ENCODE results near the gene EPHB2.
"Not testable (repeated sequence)": the region's sequence is repeated elsewhere in the genome, so short reads cannot be mapped to it uniquely, and the experiment has no call there.

Gene EPHB2

DNA sequence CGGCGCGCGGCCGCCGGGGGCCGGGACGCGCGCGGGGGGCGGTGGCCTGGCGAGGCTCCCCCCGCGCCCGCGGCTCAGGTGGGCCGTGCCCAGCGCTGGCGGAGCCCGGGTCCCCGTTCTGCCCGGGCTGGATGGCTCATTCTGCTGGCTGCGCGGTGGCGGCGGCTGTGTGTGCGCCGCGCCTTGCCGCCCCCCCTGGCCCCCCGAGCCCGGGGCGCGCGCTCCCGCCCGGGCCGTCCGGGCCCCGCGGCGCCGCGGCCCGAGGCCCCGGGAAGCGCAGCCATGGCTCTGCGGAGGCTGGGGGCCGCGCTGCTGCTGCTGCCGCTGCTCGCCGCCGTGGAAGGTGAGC lies at the start of gene EPHB2:
Gene EPHB2, plus strand, starts transcription at position 139 of the 349 bp plus-strand sequence. Its CDS starts 144 bp downstream, at position 283.
- DNase-seq (ENCODE audit: low read depth in 2 of 2, low spot score in 1 of 2): no peak

DNA sequence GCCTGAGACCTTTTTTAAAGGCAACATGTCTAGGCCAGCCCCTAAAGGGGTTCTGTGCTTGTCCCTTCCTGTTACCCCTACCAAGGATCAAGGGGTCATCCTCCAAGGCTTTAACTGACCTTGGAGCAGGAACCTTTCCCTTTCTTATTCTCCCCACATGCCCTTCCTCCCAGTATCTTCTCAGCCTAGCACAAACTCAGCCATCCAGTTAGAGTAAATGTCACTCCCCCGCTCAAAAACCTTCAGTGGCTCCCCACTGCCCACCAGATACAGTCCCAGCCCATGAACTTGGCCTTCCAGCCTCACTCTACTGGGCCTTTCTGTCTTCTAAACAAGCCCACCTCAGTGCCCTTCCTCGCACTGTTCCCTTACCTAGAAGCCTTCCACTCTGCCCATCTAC lies 48.8 kb upstream of the EPHB2 start:
- DNase-seq (ENCODE audit: low read depth in 2 of 2, low spot score in 1 of 2): no peak

DNA sequence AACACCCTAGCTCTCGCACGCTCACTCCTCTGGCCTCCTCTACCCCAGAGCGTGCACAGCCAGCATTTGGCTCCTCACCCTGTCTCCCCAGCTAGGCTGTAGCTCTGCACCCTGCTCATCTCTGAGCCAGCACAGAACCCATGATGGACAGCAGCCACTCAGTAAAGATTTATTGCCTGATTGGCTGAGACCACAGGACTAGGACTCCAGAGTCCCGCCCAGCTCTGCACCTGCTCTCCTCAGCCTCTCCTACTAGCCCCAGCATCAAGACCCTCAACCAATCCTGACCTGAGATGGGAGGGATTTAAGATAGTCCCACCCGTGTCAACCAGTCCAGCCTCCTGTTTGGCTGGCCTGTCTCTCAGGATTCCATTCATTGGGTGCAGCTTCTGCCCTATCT lies 48.3 kb upstream of the EPHB2 start:
- no peak for DNase-seq (ENCODE audit: low read depth in 2 of 2, low spot score in 1 of 2)

DNA sequence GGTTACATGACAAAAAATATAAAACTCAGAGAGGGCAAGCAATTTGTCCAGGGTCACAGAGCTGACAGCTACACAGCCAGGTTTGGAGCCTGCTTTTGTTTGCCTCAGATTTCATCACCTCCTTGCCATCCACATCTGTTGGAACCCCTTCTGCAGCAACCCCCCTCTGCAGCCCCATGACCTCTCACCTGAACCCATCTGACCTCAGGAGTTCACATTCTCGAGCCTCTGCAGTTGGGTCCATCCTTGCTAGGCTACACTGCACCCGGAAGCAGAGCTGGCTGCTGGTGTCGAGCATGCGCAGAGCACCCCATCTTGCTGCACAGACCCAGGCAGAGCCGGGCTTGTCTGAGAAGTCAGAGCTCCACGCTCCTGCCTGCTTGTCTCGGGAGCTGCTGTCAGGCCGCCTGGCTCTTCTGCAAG lies 47.6 kb upstream of the EPHB2 start:
- no peak for DNase-seq (ENCODE audit: low read depth in 2 of 2, low spot score in 1 of 2)

DNA sequence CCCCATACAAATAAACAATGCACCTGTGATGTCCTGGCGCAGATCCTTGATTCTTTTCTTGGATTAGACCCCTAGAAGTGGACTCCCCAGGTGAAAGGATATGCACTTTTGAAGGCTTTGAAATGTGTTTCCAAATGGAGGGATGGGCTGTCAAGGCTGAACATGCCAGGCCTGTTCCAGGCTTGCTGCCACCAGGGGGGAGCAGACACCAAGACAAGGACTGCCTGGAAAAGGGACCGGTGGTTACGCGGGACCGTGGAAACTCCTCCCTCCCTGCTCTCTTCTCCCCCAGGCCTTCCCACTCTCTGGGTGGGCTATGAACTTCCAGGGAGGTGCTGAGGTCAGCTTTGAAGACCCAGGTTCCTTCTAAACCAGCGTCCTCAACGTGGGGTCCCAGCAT lies 44.9 kb upstream of the EPHB2 start:
- DNase-seq (ENCODE audit: low read depth in 2 of 2, low spot score in 1 of 2): no peak

DNA sequence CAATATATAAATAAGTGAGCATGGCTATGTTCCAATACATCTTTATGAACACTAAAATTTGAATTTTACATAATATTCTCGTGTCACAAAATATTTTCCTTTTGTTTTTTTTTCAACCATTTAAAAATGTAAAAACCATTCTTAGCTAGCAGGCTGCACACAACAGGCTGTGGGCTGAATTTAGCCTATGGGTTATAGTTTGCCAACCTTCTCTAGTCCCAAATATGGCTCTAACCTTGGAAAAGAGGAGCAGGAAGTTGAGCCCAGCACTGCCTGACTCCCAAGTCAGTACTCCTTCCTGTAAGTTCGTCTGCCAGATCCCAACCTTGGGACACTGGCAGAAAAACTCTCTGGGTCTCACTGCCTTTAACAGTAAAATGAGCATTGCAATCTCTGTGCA lies 44.2 kb upstream of the EPHB2 start:
- no peak for DNase-seq (ENCODE audit: low read depth in 2 of 2, low spot score in 1 of 2)

DNA sequence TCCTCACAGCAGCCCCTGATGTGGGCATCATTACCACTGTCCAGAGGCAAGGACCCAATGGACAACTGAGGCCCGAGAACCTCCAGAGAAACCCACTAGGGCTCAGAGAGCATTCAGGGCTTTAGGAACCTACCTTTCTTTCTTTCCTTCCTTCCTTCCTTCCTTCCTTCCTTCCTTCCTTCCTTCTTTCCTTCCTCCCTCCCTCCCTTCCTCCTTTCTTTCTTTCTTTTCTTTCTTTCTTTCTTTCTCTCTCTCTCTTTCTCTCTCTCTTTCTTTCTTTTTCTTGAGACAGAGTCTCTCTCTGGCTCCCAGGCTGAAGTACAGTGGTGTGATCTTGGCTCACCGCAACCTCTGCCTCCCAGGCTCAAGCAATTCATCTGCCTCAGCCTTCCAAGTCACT lies 41.8 kb upstream of the EPHB2 start:
- DNase-seq (ENCODE audit: low read depth in 2 of 2, low spot score in 1 of 2): not testable (repeated sequence)

DNA sequence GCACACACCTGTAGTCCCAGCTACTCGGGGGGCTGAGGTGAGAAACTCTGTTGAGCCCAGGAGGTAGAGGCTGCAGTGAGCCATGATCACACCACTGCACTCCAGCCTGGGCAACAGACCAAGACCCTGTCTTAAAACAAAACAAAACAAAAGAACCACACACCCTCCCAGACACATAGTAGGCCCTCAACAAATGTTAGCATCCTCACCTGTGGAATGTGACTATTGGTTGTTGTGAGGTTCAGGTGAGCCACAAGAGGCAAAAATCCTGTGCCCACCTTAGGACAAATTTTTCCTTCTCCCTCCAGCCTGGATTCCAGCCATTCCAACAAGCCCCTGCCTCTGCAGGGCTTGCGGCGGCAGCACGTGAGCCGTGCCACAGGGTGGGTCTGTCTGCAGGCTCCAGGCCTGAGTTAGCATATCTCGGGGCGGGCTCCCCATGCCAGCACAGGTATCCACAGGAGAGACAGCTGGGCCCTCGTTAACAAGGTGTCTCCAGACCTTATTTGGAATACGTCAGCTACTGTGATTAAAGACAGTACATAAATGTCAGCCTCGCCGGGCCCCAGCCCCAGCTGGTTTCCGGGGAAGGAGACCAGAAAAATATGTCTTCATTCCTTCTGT lies 40.2 kb upstream of the EPHB2 start:
- no peak for DNase-seq (ENCODE audit: low read depth in 2 of 2, low spot score in 1 of 2)

DNA sequence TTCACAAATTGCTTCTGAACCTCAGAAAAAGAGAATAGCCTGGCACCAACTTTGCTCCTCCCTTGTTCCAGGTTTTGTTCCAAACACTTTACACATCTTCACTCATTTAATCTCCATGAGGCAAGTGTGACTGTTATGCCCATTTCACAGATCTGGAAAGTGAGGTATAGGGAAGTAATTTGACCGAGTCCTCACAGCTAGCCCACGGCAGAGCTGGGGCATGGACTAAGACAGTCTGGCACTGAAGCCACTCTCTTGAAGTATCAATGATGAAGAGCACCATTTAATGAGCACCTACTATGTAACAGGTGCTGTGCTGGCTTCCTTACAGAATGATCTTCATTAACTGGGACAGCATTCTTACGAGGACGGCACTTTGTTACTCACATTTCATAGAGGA lies 38.6 kb upstream of the EPHB2 start:
- DNase-seq (ENCODE audit: low read depth in 2 of 2, low spot score in 1 of 2): no peak

DNA sequence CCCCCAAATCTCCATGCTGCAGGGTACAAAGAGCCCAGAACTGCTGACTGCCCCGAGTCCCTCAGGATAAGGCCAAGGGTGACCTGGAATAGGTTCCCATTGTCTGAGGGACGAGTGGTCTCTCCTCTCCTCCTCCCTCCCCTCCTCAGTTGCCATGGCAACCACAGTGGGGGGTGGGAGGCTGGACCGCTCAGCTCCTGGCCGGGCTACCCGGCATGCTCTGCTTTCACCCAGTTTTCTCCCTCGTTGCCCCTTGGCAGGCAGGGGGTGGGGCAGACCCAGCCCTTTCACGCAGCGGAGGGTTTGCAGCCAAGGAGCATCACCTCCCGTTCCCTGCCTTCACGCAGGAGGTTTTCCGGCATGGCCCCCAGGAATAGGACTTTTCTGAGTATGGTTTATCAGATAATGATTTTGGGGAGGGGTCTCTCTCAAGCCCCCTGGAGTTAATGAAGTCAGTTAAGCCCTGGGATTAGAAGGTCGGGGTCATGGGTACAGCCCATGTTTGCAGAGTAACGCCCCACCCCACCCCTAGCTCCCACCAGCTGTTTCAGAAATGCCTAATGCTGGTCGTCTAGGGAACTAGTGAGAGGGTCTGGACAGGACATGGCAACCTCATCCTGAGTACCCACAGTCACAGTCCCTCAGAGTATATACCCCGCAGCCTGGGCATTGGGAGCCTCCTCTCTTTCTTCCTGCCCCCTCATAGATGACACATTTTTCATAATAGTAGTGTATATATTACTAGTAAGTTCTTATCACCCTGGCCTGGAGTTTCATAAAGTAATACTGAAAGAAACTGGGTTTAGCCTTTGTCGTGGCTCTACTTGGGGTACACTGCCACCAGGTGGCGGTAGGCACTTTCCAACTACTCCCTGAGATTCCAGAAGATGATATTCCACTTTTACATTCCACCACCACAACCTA lies 36.9 kb upstream of the EPHB2 start:
- no peak for DNase-seq (ENCODE audit: low read depth in 2 of 2, low spot score in 1 of 2)

DNA sequence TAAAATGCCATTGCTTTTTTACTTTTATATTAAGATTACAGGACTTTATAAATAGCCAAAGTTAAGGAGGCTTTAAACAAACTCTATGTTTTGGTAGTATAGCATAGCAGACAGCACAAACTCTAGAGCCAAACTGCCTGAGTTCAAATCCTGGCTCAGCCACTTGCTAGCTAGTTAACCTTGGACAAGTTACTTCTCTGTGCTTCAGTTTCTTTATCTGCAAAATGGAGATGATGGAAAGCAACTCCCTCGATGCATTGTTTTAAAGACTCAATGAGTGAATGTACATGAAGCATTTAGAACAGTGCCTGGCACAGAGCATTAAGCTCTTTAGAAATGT lies 36.3 kb upstream of the EPHB2 start:
- no peak for DNase-seq (ENCODE audit: low read depth in 2 of 2, low spot score in 1 of 2)

DNA sequence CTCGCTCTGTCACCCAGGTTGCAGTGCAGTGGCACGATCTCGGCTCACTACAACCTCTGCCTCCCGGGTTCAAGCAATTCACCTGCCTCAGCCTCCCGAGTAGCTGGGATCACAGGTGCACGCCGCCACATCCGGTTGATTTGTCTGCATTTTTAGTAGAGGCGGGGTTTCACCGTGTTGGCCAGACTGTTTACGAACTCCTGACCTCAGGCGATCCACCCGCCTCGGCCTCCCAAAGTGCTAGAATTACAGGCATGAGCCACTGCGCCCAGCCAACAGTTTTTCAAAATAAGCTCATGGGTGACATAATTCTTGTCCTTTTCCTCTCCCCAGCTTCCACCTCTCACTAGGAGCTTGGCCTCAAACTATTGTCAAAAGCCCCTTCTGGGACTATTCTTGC lies 34.5 kb upstream of the EPHB2 start:
- not testable (repeated sequence) for DNase-seq (ENCODE audit: low read depth in 2 of 2, low spot score in 1 of 2)

DNA sequence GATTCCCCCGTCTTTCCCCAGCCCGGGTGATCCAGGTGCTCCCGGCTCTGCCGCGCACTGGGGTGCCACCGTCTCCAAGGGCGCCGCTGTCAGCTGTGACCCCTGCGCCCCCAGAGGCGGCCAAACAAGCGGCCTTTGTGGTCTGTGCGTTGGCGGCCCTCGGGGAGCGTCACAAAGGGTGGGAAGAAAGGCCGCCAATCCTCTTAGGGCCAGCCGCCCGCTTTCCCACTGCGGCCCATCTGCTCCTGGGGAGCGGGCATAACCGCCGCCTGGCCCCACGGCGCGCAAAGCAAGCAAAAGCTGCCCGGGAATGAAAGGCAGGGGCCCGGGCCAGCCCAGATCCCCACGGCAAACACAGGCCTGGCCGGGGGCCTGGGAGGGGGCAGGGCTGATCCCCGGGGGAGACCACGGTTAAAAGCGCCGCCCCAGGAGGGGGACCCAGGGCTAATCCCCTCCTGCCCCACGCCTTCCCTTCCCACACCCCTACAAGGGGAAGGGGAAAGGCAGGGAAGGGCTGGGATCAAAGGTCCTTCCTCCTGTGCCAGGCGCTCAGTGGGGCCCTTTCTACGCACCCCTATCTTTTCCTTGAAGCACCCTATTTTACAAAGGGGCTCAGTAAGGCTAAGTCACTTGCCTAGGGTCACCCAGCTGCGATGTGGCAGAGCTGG lies 33.6 kb upstream of the EPHB2 start:
- DNase-seq (ENCODE audit: low read depth in 2 of 2, low spot score in 1 of 2): no peak

DNA sequence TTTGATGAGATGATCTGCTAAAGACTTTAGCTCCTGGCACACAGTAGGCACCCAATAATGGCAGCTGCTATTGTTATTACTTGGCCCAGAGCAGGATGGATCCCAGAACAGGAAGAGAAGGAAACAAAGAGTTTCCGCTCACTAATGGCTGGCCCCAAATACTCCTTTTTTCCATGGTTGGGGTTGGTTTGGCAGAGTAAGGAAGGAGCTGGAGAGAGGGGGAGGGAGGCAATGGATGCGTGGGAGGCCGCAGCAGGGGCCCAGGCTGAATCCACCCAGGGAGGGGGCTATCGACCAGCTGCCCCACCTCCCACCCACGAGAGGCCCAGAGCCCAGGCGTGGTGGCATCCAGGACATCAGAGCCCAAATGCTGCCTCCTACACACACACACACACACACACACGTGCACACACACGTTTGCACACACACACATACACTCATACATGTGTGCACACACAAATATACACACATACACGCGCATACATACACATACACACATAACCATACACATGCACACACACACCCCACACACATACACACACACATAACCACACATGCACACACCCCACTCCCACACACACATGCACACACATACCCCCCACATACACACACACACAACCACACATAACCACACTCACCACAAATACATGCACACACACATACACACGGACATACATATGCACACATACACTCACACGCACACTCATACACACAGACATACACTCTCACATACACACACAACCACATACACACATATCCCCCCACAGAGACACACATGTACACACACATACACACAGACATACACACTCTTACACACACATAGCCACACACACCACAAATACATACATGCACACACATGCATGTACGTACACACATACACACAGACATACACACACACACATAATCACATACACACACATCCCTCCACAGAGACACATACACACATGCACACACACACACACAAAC lies 32.4 kb upstream of the EPHB2 start:
- no peak for DNase-seq (ENCODE audit: low read depth in 2 of 2, low spot score in 1 of 2)

DNA sequence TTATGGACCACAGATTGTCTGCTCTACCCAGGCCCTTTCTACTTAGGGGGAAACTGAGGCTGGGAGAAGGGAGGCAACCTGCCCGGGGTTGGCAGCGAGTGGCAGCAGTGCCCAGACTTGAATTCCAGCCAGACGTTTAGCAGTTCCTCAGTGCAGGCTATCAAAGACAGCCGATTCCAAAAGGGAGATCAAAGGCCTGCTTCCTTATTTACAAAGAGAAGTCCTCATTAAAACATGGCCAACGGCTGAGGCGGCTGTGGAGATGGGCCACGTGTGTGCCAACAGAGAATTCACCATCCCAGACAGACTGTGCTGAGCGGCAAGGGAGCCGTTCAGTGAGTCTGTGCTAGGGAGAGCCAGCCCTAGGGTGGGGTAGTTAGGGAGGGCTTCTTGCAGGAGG lies 29.9 kb upstream of the EPHB2 start:
- DNase-seq (ENCODE audit: low read depth in 2 of 2, low spot score in 1 of 2): no peak

DNA sequence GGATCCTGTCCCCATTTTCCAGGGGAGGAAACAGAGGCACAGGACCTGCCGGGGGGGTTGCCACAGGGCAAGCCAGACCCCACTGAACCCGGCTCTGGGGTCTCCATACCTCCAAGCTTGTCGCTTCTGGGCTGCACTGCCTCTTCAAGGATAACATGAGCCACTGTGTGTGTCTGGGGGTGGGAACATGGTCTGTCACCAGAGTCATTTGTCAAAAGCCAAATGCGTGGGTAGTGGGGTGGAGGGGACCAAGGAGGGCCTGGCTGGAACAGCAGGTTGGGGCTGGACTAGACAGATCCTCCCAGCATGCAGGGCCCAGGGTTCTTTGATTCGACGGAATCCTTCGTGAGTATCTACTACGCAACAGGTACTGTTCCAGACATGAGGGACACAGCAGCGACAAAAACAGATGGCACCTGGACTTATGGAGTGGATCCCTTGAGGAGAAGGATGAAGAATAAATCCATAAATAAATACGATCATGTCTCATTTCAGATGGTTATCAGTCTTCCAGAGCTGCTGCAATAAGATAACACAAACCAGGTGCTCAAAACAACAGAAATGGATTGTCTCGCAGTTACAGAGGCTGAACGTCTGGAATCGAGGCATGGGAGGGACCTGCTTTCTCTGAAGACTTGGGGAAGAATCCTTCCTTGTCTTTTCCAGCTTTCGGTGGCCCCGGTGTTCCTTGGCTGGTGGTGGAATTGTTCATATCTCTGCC lies 28.9 kb upstream of the EPHB2 start:
- DNase-seq (ENCODE audit: low read depth in 2 of 2, low spot score in 1 of 2): no peak

DNA sequence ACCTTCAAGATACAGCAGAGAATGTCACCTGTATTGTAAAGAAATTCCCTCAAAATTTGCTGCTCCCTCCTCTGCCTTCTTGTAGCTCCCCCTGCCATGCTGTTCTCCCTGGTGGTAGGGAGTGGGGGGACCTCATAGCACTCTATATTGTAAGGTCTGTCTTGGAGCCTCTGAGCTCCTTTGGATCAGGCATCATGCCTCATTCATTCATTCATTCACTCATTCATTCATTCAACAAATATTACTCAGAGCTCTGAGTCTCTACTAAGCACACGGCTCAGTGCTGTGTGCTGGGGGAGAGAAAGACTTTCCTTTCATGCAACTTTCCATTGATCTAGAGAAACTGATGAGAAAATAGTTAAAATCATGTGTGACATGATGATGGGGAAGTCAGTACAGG lies 27.1 kb upstream of the EPHB2 start:
- no peak for DNase-seq (ENCODE audit: low read depth in 2 of 2, low spot score in 1 of 2)

DNA sequence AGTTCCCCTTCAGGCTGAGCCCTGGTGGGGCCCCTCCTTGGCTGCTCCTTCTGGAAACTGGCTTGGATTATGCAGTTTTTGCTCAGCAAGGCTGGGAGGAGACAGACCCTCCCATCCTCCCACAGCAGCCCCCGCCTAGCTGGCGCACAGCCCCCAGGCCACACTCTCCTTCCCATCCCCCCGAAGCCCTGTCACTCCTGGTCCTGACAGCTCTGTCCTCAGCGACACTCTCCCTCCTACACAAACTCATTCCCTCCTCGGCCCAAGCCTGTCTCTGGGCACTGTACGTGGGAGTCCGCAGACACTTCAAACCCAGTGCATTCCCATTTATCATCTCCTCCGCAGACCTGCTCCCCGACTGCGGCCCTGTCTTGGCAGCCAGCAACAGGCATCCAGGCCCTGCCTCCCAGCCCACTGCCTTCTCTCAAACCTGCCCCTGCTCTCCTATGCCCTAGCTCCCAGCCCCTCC lies 25.0 kb upstream of the EPHB2 start:
- DNase-seq (ENCODE audit: low read depth in 2 of 2, low spot score in 1 of 2): no peak

DNA sequence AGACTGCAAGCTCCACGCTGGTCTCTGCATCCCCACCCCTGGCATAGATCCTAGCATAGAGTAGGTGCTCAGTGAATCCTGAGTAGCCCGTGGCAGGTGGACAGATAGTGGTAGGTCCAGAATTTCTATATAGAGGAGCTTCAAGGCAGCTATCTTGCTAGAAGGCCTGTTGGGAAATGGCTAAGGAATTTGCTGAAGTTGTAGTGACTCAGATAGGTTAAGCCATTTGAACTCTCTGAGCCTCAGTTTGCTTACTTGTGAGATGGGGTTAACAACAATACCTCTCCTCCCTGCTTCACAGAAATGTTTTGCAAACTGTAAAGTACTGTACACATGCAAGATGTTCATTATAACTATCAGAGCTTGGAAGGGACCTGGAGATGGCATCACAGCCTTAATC lies 23.4 kb upstream of the EPHB2 start:
- no peak for DNase-seq (ENCODE audit: low read depth in 2 of 2, low spot score in 1 of 2)

DNA sequence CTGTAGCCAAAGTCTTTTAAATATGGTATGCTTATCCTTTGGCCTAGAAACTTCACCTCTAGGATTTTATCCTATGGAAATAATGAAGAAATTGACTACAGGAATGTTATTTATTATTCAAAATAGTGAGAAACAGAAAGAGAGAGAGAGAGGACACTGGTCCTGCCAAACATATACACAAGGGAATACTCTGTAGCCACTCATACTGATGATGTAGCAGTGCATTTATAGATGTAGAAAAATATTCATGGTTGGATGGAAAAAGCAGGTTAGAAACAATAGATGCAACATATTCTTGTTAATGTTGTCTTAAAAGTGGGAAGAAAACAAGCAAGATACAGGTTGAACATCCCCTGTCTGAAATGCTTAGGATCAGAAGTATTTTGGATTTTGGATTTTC lies 22.2 kb upstream of the EPHB2 start:
- no peak for DNase-seq (ENCODE audit: low read depth in 2 of 2, low spot score in 1 of 2)
